HepG2 (cell line): ENCODE data around the gene ENKUR. TPM values are rescaled to one million over a fixed set of nuclear protein-coding genes. Genes with fewer than 3 reads are reported as not detected.

Experiments used
- ATAC-seq: fragments of 200-7000 bp; cut with Tn5 transposase; 3 replicates; pipeline ENCODE4 v1.9.1; 2020; ENCODE audit warnings: mild to moderate bottlenecking, moderate library complexity
- BruUV-seq: library from RNA; stranded (reverse); fragments of 400-500 nt; replicated peaks from 2 replicates; lab custom pipeline; 2021; lab: Mats Ljungman, UMichigan
- CTCF ChIA-PET: fragments of 300-600 bp; formaldehyde crosslinking; extraction: SDS; loops from one replicate; lab custom pipeline; 2021; ENCODE audit warnings: low total read pairs, inconsistent platforms, low intra/inter-chr PET ratio; lab: Yijun Ruan, JAX
- POLR2A ChIA-PET: fragments of 350-600 bp; sonication (Branson Sonifier 250); formaldehyde crosslinking; loops from one replicate; lab custom pipeline; 2020; ENCODE audit warnings: antibody characterized with exemption, inconsistent platforms; lab: Yijun Ruan, JAX
- DNase-seq: peaks from one replicate; pipeline ENCODE4 v3.0.0-alpha.2; 2015; ENCODE audit warnings: low spot score
- FAIRE-seq: peaks from 3 replicates; lab custom pipeline; 2011; peaks lifted over from hg19 to GRCh38; lab: Jason Lieb, UNC
- H2AFZ ChIP-seq: one replicate; pipeline ENCODE4 v1.6.1; 2011; ENCODE audit warnings: low read length, inconsistent platforms
- H3K27ac ChIP-seq: fragments of 300-600 bp; 3 replicates; pipeline ENCODE4 v1.8.0; 2011; ENCODE audit warnings: mixed run types, mild to moderate bottlenecking, mixed read lengths, low read length, inconsistent platforms; ENCODE audit not compliant: insufficient read depth; ENCODE audit errors: extremely low read length
- H3K27me3 ChIP-seq, 2 experiments: fragments of 200-600 bp in 1 of 2; 2 replicates in 1 of 2; 3 replicates in 1 of 2; pipeline versions ENCODE4 v1.6.0 to v1.8.0; 2011; ENCODE audit warnings: low read length in 2 of 2, mild to moderate bottlenecking in 2 of 2, moderate library complexity in 2 of 2, inconsistent platforms in 1 of 2; ENCODE audit not compliant: insufficient read depth in 2 of 2, control insufficient read depth in 1 of 2
- H3K36me3 ChIP-seq, 2 experiments: fragments of 200-600 bp in 1 of 2; replicated peaks in 1 of 2; 2 replicates in 1 of 2; 3 replicates in 1 of 2; pipeline versions ENCODE4 v1.5.1 to v1.8.0; 2011; ENCODE audit warnings: low read length in 2 of 2, inconsistent platforms in 1 of 2; ENCODE audit not compliant: insufficient read depth in 2 of 2, control insufficient read depth in 1 of 2
- H3K4me1 ChIP-seq: 2 replicates; pipeline ENCODE4 v1.5.1; 2012; ENCODE audit warnings: low read length, inconsistent platforms; ENCODE audit not compliant: insufficient read depth
- H3K4me2 ChIP-seq: 2 replicates; pipeline ENCODE4 v1.6.0; 2011; ENCODE audit warnings: low read depth, low read length, inconsistent platforms
- H3K4me3 ChIP-seq, 3 experiments: fragments of 200-600 bp in 1 of 3; sonication (generic), shearing (Covaris generic) in 1 of 3; replicated peaks in 1 of 3; 2 replicates each; pipeline ENCODE4 v1.5.1; 2011 to 2016; ENCODE audit warnings: low read length in 3 of 3, inconsistent platforms in 2 of 3, low read depth in 2 of 3, mild to moderate bottlenecking in 2 of 3, control low read depth in 1 of 3, mixed read lengths in 1 of 3; ENCODE audit not compliant: insufficient read depth in 1 of 3
- H3K79me2 ChIP-seq: one replicate; pipeline ENCODE4 v1.6.1; 2011; ENCODE audit warnings: low read length, inconsistent platforms; ENCODE audit not compliant: insufficient read depth
- H3K9ac ChIP-seq: 2 replicates; pipeline ENCODE4 v1.6.0; 2011; ENCODE audit warnings: mild to moderate bottlenecking, low read depth, low read length, inconsistent platforms; ENCODE audit not compliant: insufficient read depth
- H3K9me3 ChIP-seq: 2 replicates; pipeline ENCODE4 v1.5.1; 2012; ENCODE audit warnings: mild to moderate bottlenecking, low read length
- H4K20me1 ChIP-seq: 2 replicates; pipeline ENCODE4 v1.6.0; 2011; ENCODE audit warnings: inconsistent platforms, mild to moderate bottlenecking, low read length, moderate library complexity; ENCODE audit not compliant: insufficient read depth
- HOXA7 ChIP-seq: sonication (generic); formaldehyde crosslinking; IDR thresholded peaks from 2 replicates; pipeline ENCODE4 v1.8.1; 2022; ENCODE audit warnings: mild to moderate bottlenecking, missing genetic modification reagents, moderate library complexity
- MED1 ChIP-seq: sonication (generic); formaldehyde crosslinking; IDR thresholded peaks from 2 replicates; pipeline ENCODE4 v1.4.0; 2020; ENCODE audit warnings: missing genetic modification reagents
- STAT5B ChIP-seq: sonication (generic); formaldehyde crosslinking; IDR thresholded peaks from 2 replicates; pipeline ENCODE4 v1.4.0; 2020; ENCODE audit warnings: missing genetic modification reagents
- SYNCRIP ChIP-seq: fragments of 200-400 bp; formaldehyde crosslinking; IDR thresholded peaks from 2 replicates; pipeline ENCODE4 v1.6.1; 2018; ENCODE audit warnings: mild to moderate bottlenecking, low read depth, low read length; ENCODE audit not compliant: insufficient read depth
- ZFAT ChIP-seq: sonication (generic); formaldehyde crosslinking; conservative IDR thresholded peaks from 2 replicates; pipeline ENCODE4 v1.8.1; 2023; ENCODE audit warnings: missing genetic modification reagents, inconsistent platforms
- ZNF121 ChIP-seq: sonication (generic); formaldehyde crosslinking; IDR thresholded peaks from 2 replicates; pipeline ENCODE4 v1.5.0; 2020; ENCODE audit warnings: mild to moderate bottlenecking, missing genetic modification reagents
- ZNF33B ChIP-seq: sonication (generic); formaldehyde crosslinking; IDR thresholded peaks from 2 replicates; pipeline ENCODE4 v1.5.1; 2020; ENCODE audit warnings: mild to moderate bottlenecking, missing genetic modification reagents
- ZNF552 ChIP-seq: sonication (generic); formaldehyde crosslinking; IDR thresholded peaks from 2 replicates; pipeline ENCODE4 v1.9.0; 2022; ENCODE audit warnings: missing genetic modification reagents, mild to moderate bottlenecking, borderline replicate concordance
- ZSCAN25 ChIP-seq: sonication (generic); formaldehyde crosslinking; IDR thresholded peaks from 2 replicates; pipeline ENCODE4 v1.8.0; 2022; ENCODE audit warnings: mild to moderate bottlenecking, missing genetic modification reagents
- ZSCAN30 ChIP-seq: sonication (generic); formaldehyde crosslinking; IDR thresholded peaks from 2 replicates; pipeline ENCODE4 v1.5.0; 2020; ENCODE audit warnings: mild to moderate bottlenecking, missing genetic modification reagents
- WGBS: methylation state at CpG from one replicate; pipeline ENCODE4 v1.1.6; 2017; ENCODE audit warnings: low lambda C conversion rate; 5-methylcytosine and 5-hydroxymethylcytosine counted together
- in situ Hi-C: cut with HindIII; loops from 2 replicates; pipeline ENCODE4 v1.10.0; 2017; ENCODE audit warnings: low pct_unique_long_range_greater_than_20kb; ENCODE audit not compliant: extremely low pct_ligation_motif_present
- intact Hi-C: fragments of 100-400 bp; cut with micrococcal nuclease; formaldehyde crosslinking; loops from one replicate; pipeline ENCODE4 v1.10.0; 2022; ENCODE audit not compliant: unreplicated experiment
- polyA plus RNA-seq, 8 experiments: library from polyadenylated mRNA; depleted of rRNA in 3 of 8; stranded (reverse) in 7 of 8; unstranded in 1 of 8; fragments of >200 nt; fragmentation: Illumina TruSeq in 4 of 8; extraction: Trizol in 4 of 8; gene quantifications; 2 replicates each; pipeline versions ENCODE4 v1.2.1 to v1.2.3, GENCODE V29; 2011 to 2016; ENCODE audit warnings: low read depth in 4 of 8, missing spikeins in 1 of 8, mixed read lengths in 1 of 8; ENCODE audit not compliant: insufficient read depth in 1 of 8
- total RNA-seq, 5 experiments: library from RNA; depleted of rRNA; stranded (reverse); fragments of >200 nt; fragmentation: Illumina TruSeq; extraction: Trizol; gene quantifications; 2 replicates each; pipeline ENCODE4 v1.2.3, GENCODE V29; 2016; ENCODE audit warnings: low read depth in 1 of 5
- TF ChIP-seq, protein P1 (sequence below): sonication (generic); formaldehyde crosslinking; IDR thresholded peaks from 2 replicates; pipeline ENCODE4 v1.8.0; 2022; ENCODE audit warnings: missing genetic modification reagents, mild to moderate bottlenecking, moderate library complexity, borderline replicate concordance
- TF ChIP-seq, protein P2 (sequence below): fragments of 450-650 bp; IDR thresholded peaks from 2 replicates; pipeline ENCODE4 v1.6.1; 2017
- TF ChIP-seq, protein P3 (sequence below): IDR thresholded peaks from 2 replicates; pipeline ENCODE4 v1.6.1; 2012; ENCODE audit warnings: inconsistent platforms
- TF ChIP-seq, protein P4 (sequence below): sonication (generic); formaldehyde crosslinking; IDR thresholded peaks from 2 replicates; pipeline ENCODE4 v1.4.0; 2020; ENCODE audit warnings: missing genetic modification reagents
- TF ChIP-seq, protein P5 (sequence below): sonication (generic); formaldehyde crosslinking; IDR thresholded peaks from 2 replicates; pipeline ENCODE4 v1.4.0; 2020; ENCODE audit warnings: missing genetic modification reagents, borderline replicate concordance

Gene ENKUR
- total and polyA plus RNA-seq, 2 of the 13 experiments (the other 11 are each of a cell fraction or from before 2014, with no cell fraction given), result 0.15 TPM

DNA sequence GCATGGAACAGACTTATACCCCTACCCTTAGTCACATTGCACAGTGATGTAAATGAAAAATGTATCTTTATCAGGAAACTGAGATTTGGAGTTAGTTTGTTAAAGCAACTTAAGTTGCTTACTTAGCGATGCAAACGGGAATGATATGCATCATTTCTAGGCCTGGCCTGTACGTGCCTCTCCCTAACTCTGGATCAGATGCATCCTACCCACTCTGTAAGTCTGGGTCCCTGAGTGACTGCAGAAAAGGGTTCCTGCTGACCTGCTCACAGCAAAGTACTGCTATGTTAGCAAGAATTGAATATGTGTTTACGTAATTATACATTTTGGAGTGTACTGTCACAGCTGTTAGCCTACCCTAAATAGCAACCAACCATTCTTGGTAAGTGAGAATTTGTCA, 32.8 kb downstream of the ENKUR start (continued):
- TF ChIP-seq, protein P1, sequence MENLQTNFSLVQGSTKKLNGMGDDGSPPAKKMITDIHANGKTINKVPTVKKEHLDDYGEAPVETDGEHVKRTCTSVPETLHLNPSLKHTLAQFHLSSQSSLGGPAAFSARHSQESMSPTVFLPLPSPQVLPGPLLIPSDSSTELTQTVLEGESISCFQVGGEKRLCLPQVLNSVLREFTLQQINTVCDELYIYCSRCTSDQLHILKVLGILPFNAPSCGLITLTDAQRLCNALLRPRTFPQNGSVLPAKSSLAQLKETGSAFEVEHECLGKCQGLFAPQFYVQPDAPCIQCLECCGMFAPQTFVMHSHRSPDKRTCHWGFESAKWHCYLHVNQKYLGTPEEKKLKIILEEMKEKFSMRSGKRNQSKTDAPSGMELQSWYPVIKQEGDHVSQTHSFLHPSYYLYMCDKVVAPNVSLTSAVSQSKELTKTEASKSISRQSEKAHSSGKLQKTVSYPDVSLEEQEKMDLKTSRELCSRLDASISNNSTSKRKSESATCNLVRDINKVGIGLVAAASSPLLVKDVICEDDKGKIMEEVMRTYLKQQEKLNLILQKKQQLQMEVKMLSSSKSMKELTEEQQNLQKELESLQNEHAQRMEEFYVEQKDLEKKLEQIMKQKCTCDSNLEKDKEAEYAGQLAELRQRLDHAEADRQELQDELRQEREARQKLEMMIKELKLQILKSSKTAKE (CRISPR knock-in tag), result no peak
- no peak for TF ChIP-seq SYNCRIP

DNA sequence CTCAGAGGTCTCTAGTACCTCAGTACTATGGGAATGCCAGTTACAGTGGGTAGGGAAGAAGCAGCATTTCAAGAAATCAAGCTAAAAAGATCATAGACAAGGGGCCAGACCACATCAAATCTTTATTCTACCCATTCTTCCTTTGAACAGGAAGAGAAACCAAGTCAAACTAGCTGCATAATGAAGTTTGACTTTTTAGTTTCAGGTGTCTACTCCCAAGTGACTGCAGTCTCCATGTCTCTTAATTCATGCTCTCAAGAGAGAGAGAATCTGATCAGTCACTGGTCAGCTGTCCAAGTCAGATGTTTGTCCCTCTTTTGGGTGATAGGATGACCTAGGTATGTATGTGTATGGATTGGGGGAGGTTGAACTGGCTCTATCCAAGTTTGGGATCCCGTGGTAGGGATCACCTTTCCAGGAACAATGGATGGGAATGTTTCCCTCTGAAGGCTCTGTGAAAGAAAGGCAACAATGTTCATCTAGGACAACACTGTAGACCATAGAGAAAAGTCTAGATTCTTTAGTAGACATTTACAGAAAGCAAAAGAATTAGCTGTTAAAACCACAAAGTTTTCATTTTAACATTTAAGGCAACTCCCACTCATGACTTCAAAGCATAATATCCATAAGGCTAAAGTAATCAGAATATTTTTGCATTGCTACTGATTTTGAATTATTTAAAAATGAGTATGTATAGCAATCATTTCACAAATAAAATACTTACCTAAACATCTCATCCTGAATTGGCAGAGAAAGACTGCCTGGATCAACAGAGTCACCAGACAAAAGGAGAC, 33.4 kb downstream of the ENKUR start:
- H3K27ac ChIP-seq, result no peak overlapping the region
- H3K4me2 ChIP-seq, result no peak overlapping the region
- no TSS peak for BruUV-seq
- H3K4me1 ChIP-seq, result no peaks in the 10 kb centered on the region
- in situ Hi-C loops, result loop anchor here (25.0 kb wide), 1 partner anchor 345 kb away; no protein-coding TSS in a partner anchor
- no peaks in the 10 kb centered on the region for H4K20me1 ChIP-seq
- no peaks in the 10 kb centered on the region; a peak in 2 of 5 replicates for H3K27me3 ChIP-seq
- ChIA-PET POLR2A (no interaction called here), CTCF (no interaction called here)
- FAIRE-seq (no peak), ATAC-seq (no peak), DNase-seq (no peak)
- H3K9me3 ChIP-seq, result no peaks in the 10 kb centered on the region
- no peaks in the 10 kb centered on the region for H3K79me2 ChIP-seq
- 0% methylated on average over 1 of the region's 1 CpG for WGBS
- no peak overlapping the region for H2AFZ ChIP-seq
- no peaks in the 10 kb centered on the region for H3K36me3 ChIP-seq
- H3K9ac ChIP-seq, result no peak overlapping the region
- intact Hi-C loops, result no loop called here
- H3K4me3 ChIP-seq, result no peak overlapping the region
- TF ChIP-seq ZSCAN30 (CRISPR knock-in tag) (no peak), STAT5B (CRISPR knock-in tag) (no peak), ZFAT (CRISPR knock-in tag) (no peak), ZNF121 (CRISPR knock-in tag) (no peak), MED1 (CRISPR knock-in tag) (no peak), ZNF552 (CRISPR knock-in tag) (no peak), HOXA7 (no peak), ZSCAN25 (CRISPR knock-in tag) (no peak), ZNF33B (CRISPR knock-in tag) (no peak)
- TF ChIP-seq, protein P2, sequence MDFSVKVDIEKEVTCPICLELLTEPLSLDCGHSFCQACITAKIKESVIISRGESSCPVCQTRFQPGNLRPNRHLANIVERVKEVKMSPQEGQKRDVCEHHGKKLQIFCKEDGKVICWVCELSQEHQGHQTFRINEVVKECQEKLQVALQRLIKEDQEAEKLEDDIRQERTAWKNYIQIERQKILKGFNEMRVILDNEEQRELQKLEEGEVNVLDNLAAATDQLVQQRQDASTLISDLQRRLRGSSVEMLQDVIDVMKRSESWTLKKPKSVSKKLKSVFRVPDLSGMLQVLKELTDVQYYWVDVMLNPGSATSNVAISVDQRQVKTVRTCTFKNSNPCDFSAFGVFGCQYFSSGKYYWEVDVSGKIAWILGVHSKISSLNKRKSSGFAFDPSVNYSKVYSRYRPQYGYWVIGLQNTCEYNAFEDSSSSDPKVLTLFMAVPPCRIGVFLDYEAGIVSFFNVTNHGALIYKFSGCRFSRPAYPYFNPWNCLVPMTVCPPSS, result no peak
- TF ChIP-seq, protein P3, sequence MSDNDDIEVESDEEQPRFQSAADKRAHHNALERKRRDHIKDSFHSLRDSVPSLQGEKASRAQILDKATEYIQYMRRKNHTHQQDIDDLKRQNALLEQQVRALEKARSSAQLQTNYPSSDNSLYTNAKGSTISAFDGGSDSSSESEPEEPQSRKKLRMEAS, result no peak
- TF ChIP-seq, protein P4, sequence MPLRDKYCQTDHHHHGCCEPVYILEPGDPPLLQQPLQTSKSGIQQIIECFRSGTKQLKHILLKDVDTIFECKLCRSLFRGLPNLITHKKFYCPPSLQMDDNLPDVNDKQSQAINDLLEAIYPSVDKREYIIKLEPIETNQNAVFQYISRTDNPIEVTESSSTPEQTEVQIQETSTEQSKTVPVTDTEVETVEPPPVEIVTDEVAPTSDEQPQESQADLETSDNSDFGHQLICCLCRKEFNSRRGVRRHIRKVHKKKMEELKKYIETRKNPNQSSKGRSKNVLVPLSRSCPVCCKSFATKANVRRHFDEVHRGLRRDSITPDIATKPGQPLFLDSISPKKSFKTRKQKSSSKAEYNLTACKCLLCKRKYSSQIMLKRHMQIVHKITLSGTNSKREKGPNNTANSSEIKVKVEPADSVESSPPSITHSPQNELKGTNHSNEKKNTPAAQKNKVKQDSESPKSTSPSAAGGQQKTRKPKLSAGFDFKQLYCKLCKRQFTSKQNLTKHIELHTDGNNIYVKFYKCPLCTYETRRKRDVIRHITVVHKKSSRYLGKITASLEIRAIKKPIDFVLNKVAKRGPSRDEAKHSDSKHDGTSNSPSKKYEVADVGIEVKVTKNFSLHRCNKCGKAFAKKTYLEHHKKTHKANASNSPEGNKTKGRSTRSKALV, result no peak
- TF ChIP-seq, protein P5, sequence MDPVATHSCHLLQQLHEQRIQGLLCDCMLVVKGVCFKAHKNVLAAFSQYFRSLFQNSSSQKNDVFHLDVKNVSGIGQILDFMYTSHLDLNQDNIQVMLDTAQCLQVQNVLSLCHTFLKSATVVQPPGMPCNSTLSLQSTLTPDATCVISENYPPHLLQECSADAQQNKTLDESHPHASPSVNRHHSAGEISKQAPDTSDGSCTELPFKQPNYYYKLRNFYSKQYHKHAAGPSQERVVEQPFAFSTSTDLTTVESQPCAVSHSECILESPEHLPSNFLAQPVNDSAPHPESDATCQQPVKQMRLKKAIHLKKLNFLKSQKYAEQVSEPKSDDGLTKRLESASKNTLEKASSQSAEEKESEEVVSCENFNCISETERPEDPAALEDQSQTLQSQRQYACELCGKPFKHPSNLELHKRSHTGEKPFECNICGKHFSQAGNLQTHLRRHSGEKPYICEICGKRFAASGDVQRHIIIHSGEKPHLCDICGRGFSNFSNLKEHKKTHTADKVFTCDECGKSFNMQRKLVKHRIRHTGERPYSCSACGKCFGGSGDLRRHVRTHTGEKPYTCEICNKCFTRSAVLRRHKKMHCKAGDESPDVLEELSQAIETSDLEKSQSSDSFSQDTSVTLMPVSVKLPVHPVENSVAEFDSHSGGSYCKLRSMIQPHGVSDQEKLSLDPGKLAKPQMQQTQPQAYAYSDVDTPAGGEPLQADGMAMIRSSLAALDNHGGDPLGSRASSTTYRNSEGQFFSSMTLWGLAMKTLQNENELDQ, result no peak
